Measurements from ENCODE around the gene CITED1. TPM values are rescaled to one million over a fixed set of nuclear protein-coding genes. Genes with fewer than 3 reads are reported as not detected.
"Not testable (repeated sequence)": the region's sequence is repeated elsewhere in the genome, so short reads cannot be mapped to it uniquely, and the experiment has no call there.

The CITED1 gene
- total RNA-seq, 1 donor, result not detected

GRCh38 chrX:72340626-72341025 is 34.9 kb upstream of the CITED1 start:
- H2AFZ ChIP-seq (ENCODE audit: low read length), result no peak overlapping the region
- H3K4me1 ChIP-seq (ENCODE audit: insufficient read depth, low read length), result no peaks in the 10 kb centered on the region
- no peak overlapping the region for H3K4me2 ChIP-seq (ENCODE audit: insufficient read depth, low read length)
- no peak overlapping the region for H3K4me3 ChIP-seq (ENCODE audit: insufficient read depth, low read length)
- no peak for TF ChIP-seq CTCF (IDR thresholded peaks at IDR 0.05; ENCODE audit: extremely low read depth, low read depth, low read length)
- H4K20me1 ChIP-seq (ENCODE audit: insufficient read depth, low read length), result peaks cover 6% of the 10 kb centered on the region
- H3K27ac ChIP-seq (ENCODE audit: low read depth, low read length), result no peak overlapping the region
- no peak for DNase-seq (ENCODE audit: insufficient read length, low spot score, missing footprints)
- no peaks in the 10 kb centered on the region for H3K36me3 ChIP-seq (ENCODE audit: insufficient read depth, low read length)
- no peaks in the 10 kb centered on the region for H3K79me2 ChIP-seq (ENCODE audit: insufficient read depth, low read length)
- H3K27me3 ChIP-seq (ENCODE audit: insufficient read depth, low read length), result peaks cover 6% of the 10 kb centered on the region
- no peaks in the 10 kb centered on the region for H3K9me3 ChIP-seq (ENCODE audit: low read depth, low read length)

GRCh38 chrX:72340041-72340440 is 34.3 kb upstream of the CITED1 start:
- no peak overlapping the region for H3K4me3 ChIP-seq (ENCODE audit: insufficient read depth, low read length)
- no peak for TF ChIP-seq CTCF (IDR thresholded peaks at IDR 0.05; ENCODE audit: extremely low read depth, low read depth, low read length)
- H3K27ac ChIP-seq (ENCODE audit: low read depth, low read length), result no peak overlapping the region

GRCh38 chrX:72330131-72330530 is 24.4 kb upstream of the CITED1 start:
- no peak for DNase-seq (ENCODE audit: insufficient read length, low spot score, missing footprints)
- H2AFZ ChIP-seq (ENCODE audit: low read length), result no peak overlapping the region
- H3K4me1 ChIP-seq (ENCODE audit: insufficient read depth, low read length), result no peaks in the 10 kb centered on the region
- H3K27me3 ChIP-seq (ENCODE audit: insufficient read depth, low read length), result peaks cover 17% of the 10 kb centered on the region
- no peaks in the 10 kb centered on the region for H3K79me2 ChIP-seq (ENCODE audit: insufficient read depth, low read length)
- no peaks in the 10 kb centered on the region for H3K9me3 ChIP-seq (ENCODE audit: low read depth, low read length)
- H4K20me1 ChIP-seq (ENCODE audit: insufficient read depth, low read length), result no peaks in the 10 kb centered on the region
- H3K4me3 ChIP-seq (ENCODE audit: insufficient read depth, low read length), result no peak overlapping the region
- no peak overlapping the region for H3K27ac ChIP-seq (ENCODE audit: low read depth, low read length)
- no peak overlapping the region for H3K4me2 ChIP-seq (ENCODE audit: insufficient read depth, low read length)
- no peak for TF ChIP-seq CTCF (IDR thresholded peaks at IDR 0.05; ENCODE audit: extremely low read depth, low read depth, low read length)
- no peaks in the 10 kb centered on the region for H3K36me3 ChIP-seq (ENCODE audit: insufficient read depth, low read length)

More at GRCh38 chrX:72340041-72340440, 34.3 kb upstream of the CITED1 start:
- Histone ChIP-seq H3K9me3 (ENCODE audit: low read depth, low read length) (no peaks in the 10 kb centered on the region), H3K27me3 (ENCODE audit: insufficient read depth, low read length) (peaks cover 6% of the 10 kb centered on the region), H3K4me2 (ENCODE audit: insufficient read depth, low read length) (no peak overlapping the region), H3K36me3 (ENCODE audit: insufficient read depth, low read length) (no peaks in the 10 kb centered on the region), H3K4me1 (ENCODE audit: insufficient read depth, low read length) (no peaks in the 10 kb centered on the region), H4K20me1 (ENCODE audit: insufficient read depth, low read length) (peaks cover 6% of the 10 kb centered on the region), H3K79me2 (ENCODE audit: insufficient read depth, low read length) (no peaks in the 10 kb centered on the region), H2AFZ (ENCODE audit: low read length) (no peak overlapping the region)
- no peak for DNase-seq (ENCODE audit: insufficient read length, low spot score, missing footprints)

- Histone ChIP-seq H3K9me3 (ENCODE audit: low read depth, low read length) (no peaks in the 10 kb centered on the region), H4K20me1 (ENCODE audit: insufficient read depth, low read length) (no peaks in the 10 kb centered on the region), H3K79me2 (ENCODE audit: insufficient read depth, low read length) (no peaks in the 10 kb centered on the region), H3K27me3 (ENCODE audit: insufficient read depth, low read length) (peaks cover 23% of the 10 kb centered on the region), H3K4me2 (ENCODE audit: insufficient read depth, low read length) (no peak overlapping the region), H3K36me3 (ENCODE audit: insufficient read depth, low read length) (no peaks in the 10 kb centered on the region), H3K27ac (ENCODE audit: low read depth, low read length) (no peak overlapping the region), H3K4me1 (ENCODE audit: insufficient read depth, low read length) (no peaks in the 10 kb centered on the region), H3K4me3 (ENCODE audit: insufficient read depth, low read length) (no peak overlapping the region), H2AFZ (ENCODE audit: low read length) (no peak overlapping the region)
- TF ChIP-seq CTCF (IDR thresholded peaks at IDR 0.05; ENCODE audit: extremely low read depth, low read depth, low read length), result no peak
- no peak for DNase-seq (ENCODE audit: insufficient read length, low spot score, missing footprints)
Measured at GRCh38 chrX:72326605-72327300, 21.0 kb upstream of the CITED1 start.

GRCh38 chrX:72319651-72320050 is 13.9 kb upstream of the CITED1 start:
- H3K4me1 ChIP-seq (ENCODE audit: insufficient read depth, low read length); H3K36me3 ChIP-seq (ENCODE audit: insufficient read depth, low read length); H2AFZ ChIP-seq (ENCODE audit: low read length); H4K20me1 ChIP-seq (ENCODE audit: insufficient read depth, low read length); H3K9me3 ChIP-seq (ENCODE audit: low read depth, low read length); H3K27ac ChIP-seq (ENCODE audit: low read depth, low read length); DNase-seq (ENCODE audit: insufficient read length, low spot score, missing footprints); H3K79me2 ChIP-seq (ENCODE audit: insufficient read depth, low read length); H3K4me3 ChIP-seq (ENCODE audit: insufficient read depth, low read length); H3K4me2 ChIP-seq (ENCODE audit: insufficient read depth, low read length): not testable (repeated sequence)
- peaks cover 13% of the 10 kb centered on the region for H3K27me3 ChIP-seq (ENCODE audit: insufficient read depth, low read length)

Data from osteoblast (primary cell).